ENCODE measurements around the gene NWD2. TPM values are rescaled to one million over a fixed set of nuclear protein-coding genes. Genes with fewer than 3 reads are reported as not detected.

Gene NWD2
- total RNA-seq, 1 experiment from 2014 or later = not detected

GRCh38 chr4:37469286-37469685, 224.7 kb downstream of the NWD2 start:
- Histone ChIP-seq H3K4me1 (ENCODE audit: insufficient read depth, low read length) (no peaks in the 10 kb centered on the region), H2AK5ac (ENCODE audit: insufficient read length, low read length) (no peak overlapping the region), H3K18ac (ENCODE audit: insufficient read length, low read depth, low read length) (no peak overlapping the region), H2BK120ac (ENCODE audit: low read depth, low read length, poor library complexity, severe bottlenecking) (no peak overlapping the region), H3K14ac (ENCODE audit: insufficient read depth, low read length) (no peak overlapping the region), H4K8ac (replicated peaks; ENCODE audit: insufficient read length, low read depth, low read length) (no peak overlapping the region), H3K56ac (ENCODE audit: insufficient read length, low read depth, low read length) (no peak overlapping the region), H2BK5ac (ENCODE audit: insufficient read length, low read length) (no peak overlapping the region), H3K4ac (ENCODE audit: low read depth, low read length) (no peak overlapping the region), H2AFZ (ENCODE audit: low read length) (no peak overlapping the region), H3T11ph (ENCODE audit: low read length) (no peak overlapping the region), H2BK12ac (ENCODE audit: insufficient read length, low read depth, low read length) (no peak overlapping the region), H3K23me2 (ENCODE audit: insufficient read length, low read depth, low read length, poor library complexity, severe bottlenecking) (no peaks in the 10 kb centered on the region), H3K9me3 (ENCODE audit: control insufficient read depth, low read depth, low read length) (no peaks in the 10 kb centered on the region), H3K23ac (ENCODE audit: insufficient read length, low read depth, low read length) (no peak overlapping the region), H3K27ac (ENCODE audit: insufficient read length, low read depth, low read length) (no peak overlapping the region), H4K91ac (ENCODE audit: insufficient read length, low read depth, low read length) (no peak overlapping the region), H3K4me2 (ENCODE audit: insufficient read depth, insufficient read length, low read length) (no peak overlapping the region), H2BK15ac (ENCODE audit: low read depth, low read length) (no peak overlapping the region), H2BK20ac (ENCODE audit: low read depth, low read length, poor library complexity, severe bottlenecking) (no peak overlapping the region), H3K9ac (ENCODE audit: extremely low read depth, insufficient read length, low read length) (no peak overlapping the region), H3K27me3 (ENCODE audit: insufficient read depth, low read length) (no peaks in the 10 kb centered on the region), H3K79me2 (ENCODE audit: insufficient read depth, low read length) (no peaks in the 10 kb centered on the region), H3K79me1 (ENCODE audit: insufficient read depth, low read depth, low read length, poor library complexity, severe bottlenecking) (no peaks in the 10 kb centered on the region), H4K20me1 (ENCODE audit: control insufficient read depth, insufficient read depth, insufficient read length) (no peaks in the 10 kb centered on the region), H4K5ac (ENCODE audit: insufficient read length, low read depth, low read length) (no peak overlapping the region)
- no peaks in the 10 kb centered on the region for H3K9me3 Mint-ChIP-seq
- no peak overlapping the region for H3K4me3 Mint-ChIP-seq
- H3K27me3 Mint-ChIP-seq (ENCODE audit: low read depth) = no peaks in the 10 kb centered on the region; the same call in 1 of the 2 replicates
- H3K36me3 Mint-ChIP-seq (ENCODE audit: insufficient read depth in 1 of 3, low read depth in 3 of 3) = no peaks in the 10 kb centered on the region
- WGBS (ENCODE audit: extremely low coverage, insufficient read length, low lambda C conversion rate) = no CpG with 5 or more reads among the region's 2 CpGs
- TF ChIP-seq CTCF (conservative IDR thresholded peaks at IDR 0.05) = no peak
- no peak overlapping the region for H3K27ac Mint-ChIP-seq
- H3K4me1 Mint-ChIP-seq = no peaks in the 10 kb centered on the region
- no peak for DNase-seq

Measured in H9 (cell line).